Measurements from ENCODE around the gene COMMD7. TPM values are rescaled to one million over a fixed set of nuclear protein-coding genes. Genes with fewer than 3 reads are reported as not detected.

Gene COMMD7
- total and polyA plus RNA-seq, 9 of the 15 experiments (the other 6 are each of a cell fraction or from before 2014, with no cell fraction given) = 11.9 to 69.1 (median 34.7) TPM

GRCh38 chr20:32784369-32785080 lies 41.3 kb upstream of the COMMD7 start:
- ChIA-PET POLR2A (interaction anchor here (0.6 to 1.5 kb wide), 3 partner anchors 9 to 33 kb away, joined by 3 read pairs; no protein-coding TSS in a partner anchor), CTCF (ENCODE audit: low intra/inter-chr PET ratio) (no interaction called here)
- ATAC-seq = no peak
- H3K4me2 ChIP-seq (ENCODE audit: insufficient read depth, low read length) = no peak overlapping the region
- H3K79me2 ChIP-seq (ENCODE audit: control insufficient read depth, insufficient read depth, low read length) = 0 out of 3 replicates have a peak, but pooled peaks cover under 1% of the 10 kb centered on the region
- no peaks in the 10 kb centered on the region for H3K27me3 ChIP-seq (ENCODE audit: control insufficient read depth in 2 of 2, insufficient read depth in 2 of 2, low read length in 2 of 2)
- FAIRE-seq = no peak
- no peaks in the 10 kb centered on the region for H3K9me1 ChIP-seq (ENCODE audit: control insufficient read depth, insufficient read depth, low read length)
- no TSS peak for BruUV-seq (replicated peaks)
- H3K27ac ChIP-seq (ENCODE audit: extremely low read depth, low read depth, low read length) = no peak overlapping the region
- H3K9me3 ChIP-seq (replicated peaks; ENCODE audit: control insufficient read depth, insufficient read depth, low read depth, low read length) = no peaks in the 10 kb centered on the region
- no peaks in the 10 kb centered on the region; the same call in 1 of the 2 replicates for H4K20me1 ChIP-seq (replicated peaks; ENCODE audit: control insufficient read depth, insufficient read depth, low read length)
- 93% methylated on average over 13 of the region's 13 CpGs for WGBS (ENCODE audit: insufficient coverage, low coverage, missing lambda C conversion rate)
- no peak for DNase-seq (ENCODE audit: extremely low read depth in 1 of 4, low spot score in 3 of 4)
- no peak overlapping the region for H3K9ac ChIP-seq (ENCODE audit: insufficient read depth in 1 of 2, low read depth in 2 of 2, low read length in 2 of 2)
- in situ Hi-C loops (cut with MboI) = no loop called here
- no peak overlapping the region for H2AFZ ChIP-seq (ENCODE audit: low read depth, low read length)
- intact Hi-C loops (cut with micrococcal nuclease) = no loop called here
- peaks cover 95% of the 10 kb centered on the region for H3K36me3 ChIP-seq (ENCODE audit: control insufficient read depth, insufficient read depth, low read length)
- no peak overlapping the region for H3K4me3 ChIP-seq
- no peaks in the 10 kb centered on the region for H3K4me1 ChIP-seq (replicated peaks in 1 of 2; ENCODE audit: control insufficient read depth in 2 of 2, insufficient read depth in 2 of 2, low read length in 2 of 2)
- TF ChIP-seq HIVEP1 (CRISPR knock-in tag; IDR thresholded peaks at IDR 0.05) = no peak
- no peak for TF ChIP-seq E2F5 (CRISPR knock-in tag; IDR thresholded peaks at IDR 0.05)
- no peak for TF ChIP-seq TAF15 (IDR thresholded peaks at IDR 0.05; ENCODE audit: low read depth, low read length)
- TF ChIP-seq HMGN3 (IDR thresholded peaks at IDR 0.05; ENCODE audit: borderline replicate concordance, extremely low read depth, insufficient read length, low read depth, low read length) = no peak
- TF ChIP-seq EWSR1 (IDR thresholded peaks at IDR 0.05; ENCODE audit: borderline replicate concordance, low read depth, partially characterized antibody) = no peak
- no peak for TF ChIP-seq NR0B1 (IDR thresholded peaks at IDR 0.05; ENCODE audit: partially characterized antibody)
- no peak for TF ChIP-seq IRF2 (CRISPR knock-in tag; IDR thresholded peaks at IDR 0.05)
- TF ChIP-seq NKRF (IDR thresholded peaks at IDR 0.05; ENCODE audit: borderline replicate concordance) = no peak
- no peak for TF ChIP-seq SMAD1 (IDR thresholded peaks at IDR 0.05; ENCODE audit: low read depth, low read length, partially characterized antibody)
- TF ChIP-seq PKNOX1 (IDR thresholded peaks at IDR 0.05) = no peak
- no peak for TF ChIP-seq OTX1 (CRISPR knock-in tag; IDR thresholded peaks at IDR 0.05)
- TF ChIP-seq NCOA2 (IDR thresholded peaks at IDR 0.05; ENCODE audit: partially characterized antibody in 2 of 2) = no peak
- TF ChIP-seq BMI1 (IDR thresholded peaks at IDR 0.05; ENCODE audit: low read length) = no peak
- TF ChIP-seq YY1 (IDR thresholded peaks at IDR 0.05; ENCODE audit: borderline replicate concordance in 1 of 3, control insufficient read depth in 1 of 3, extremely low read depth in 1 of 3, insufficient read depth in 3 of 3, insufficient read length in 1 of 3, insufficient replicate concordance in 2 of 3, low read depth in 1 of 3, low read length in 2 of 3) = no peak
